HUDEP-2 (cell line): ENCODE measurements around the gene CLEC20A.

Experiments used
- DNase-seq, 76 experiments: peaks; one replicate each; lab custom pipeline; 2025; ENCODE audit not compliant: unreplicated experiment in 76 of 76; lab: John Stamatoyannopoulos, UW

The CLEC20A gene

DNA sequence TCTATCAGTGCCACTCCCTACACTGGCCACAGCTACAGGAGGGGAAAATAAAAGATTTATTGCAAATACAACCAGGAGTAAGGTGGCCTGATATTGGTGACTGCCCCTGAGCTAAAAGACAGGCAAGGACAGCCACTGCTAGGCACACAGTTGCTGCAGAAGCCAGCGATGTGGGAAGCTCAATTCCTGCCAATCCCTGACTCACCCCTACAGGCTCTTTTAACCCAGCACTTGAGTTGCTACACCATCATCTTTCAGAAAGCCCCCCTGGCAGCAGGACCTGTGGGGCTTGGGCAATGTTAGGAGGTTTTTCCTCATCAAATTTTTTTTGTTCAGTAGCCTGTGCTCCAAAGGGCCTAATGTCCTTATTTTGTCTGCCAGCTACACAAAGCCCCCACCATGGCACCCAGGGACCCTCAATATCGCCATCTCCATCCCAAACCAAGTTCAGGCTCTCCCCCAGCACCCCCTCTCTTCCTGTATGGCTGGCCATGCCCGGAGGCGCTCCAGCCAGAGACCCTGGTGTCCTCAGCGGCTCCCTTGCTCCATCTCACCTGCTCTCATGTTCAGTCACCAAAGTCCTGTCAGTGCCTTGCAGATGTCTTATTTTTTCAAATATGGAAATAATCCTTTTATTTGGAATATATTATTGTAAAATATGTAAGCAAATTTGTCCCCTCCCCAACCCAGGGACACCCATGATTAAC is 13.4 kb downstream of the CLEC20A start:
- DNase-seq, result no peak

GRCh38 chr1:178477841-178478240 is 18.9 kb downstream of the CLEC20A start:
- no peak for DNase-seq

- no peak for DNase-seq
These were observed 19.4 kb downstream of the CLEC20A start for GRCh38 chr1:178477373-178477772.

- DNase-seq, result no peak
These were observed 24.2 kb downstream of the CLEC20A start for GRCh38 chr1:178472531-178472930.

- DNase-seq, result no peak
These were observed 26.3 kb downstream of the CLEC20A start for GRCh38 chr1:178470411-178470960.

- DNase-seq, result no peak
These were observed 28.9 kb downstream of the CLEC20A start for GRCh38 chr1:178467837-178468236.

DNA sequence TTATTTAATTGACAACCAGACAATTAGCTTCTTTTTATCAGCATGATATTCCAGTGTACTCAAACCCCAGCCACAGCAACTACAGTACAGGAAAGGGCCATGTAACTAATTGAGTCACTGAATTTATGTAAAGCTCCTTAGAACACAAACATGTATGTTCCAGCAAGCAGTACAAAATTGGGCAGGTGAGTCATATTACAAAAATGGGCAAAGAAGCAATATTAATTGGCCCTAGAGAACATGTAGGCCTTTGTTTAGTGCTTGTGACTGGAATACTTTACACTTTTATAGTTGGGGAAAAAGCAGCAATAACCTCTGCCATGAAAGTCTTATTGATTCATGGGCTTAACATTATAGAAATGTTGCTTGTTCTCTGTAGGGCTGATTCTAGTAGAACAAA is 31.8 kb downstream of the CLEC20A start:
- DNase-seq, result no peak

- DNase-seq, result no peak
These were observed 32.2 kb downstream of the CLEC20A start for GRCh38 chr1:178464566-178464965.

DNA sequence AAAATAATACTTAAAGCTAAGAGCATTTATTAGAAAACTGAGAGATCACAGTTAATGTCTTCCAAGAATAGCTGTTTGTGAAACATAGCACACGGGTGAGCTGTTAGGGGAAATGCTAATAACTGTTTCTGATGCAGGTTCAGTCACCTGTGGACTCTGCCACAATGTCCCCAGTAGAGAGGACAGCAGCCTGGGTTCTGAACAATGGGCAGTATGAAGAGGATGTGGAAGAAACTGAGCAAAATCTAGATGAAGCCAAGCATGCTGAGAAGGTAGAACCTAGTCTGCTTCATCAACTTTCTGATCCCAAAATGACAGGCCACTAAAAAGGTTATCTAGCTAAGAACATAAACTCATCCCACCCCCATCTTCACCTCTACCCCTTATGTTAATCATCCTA is 32.6 kb downstream of the CLEC20A start:
- no peak for DNase-seq

- no peak for DNase-seq
These were observed 35.1 kb downstream of the CLEC20A start for GRCh38 chr1:178461701-178462100.

GRCh38 chr1:178461104-178461503 is 35.7 kb downstream of the CLEC20A start:
- no peak for DNase-seq

DNA sequence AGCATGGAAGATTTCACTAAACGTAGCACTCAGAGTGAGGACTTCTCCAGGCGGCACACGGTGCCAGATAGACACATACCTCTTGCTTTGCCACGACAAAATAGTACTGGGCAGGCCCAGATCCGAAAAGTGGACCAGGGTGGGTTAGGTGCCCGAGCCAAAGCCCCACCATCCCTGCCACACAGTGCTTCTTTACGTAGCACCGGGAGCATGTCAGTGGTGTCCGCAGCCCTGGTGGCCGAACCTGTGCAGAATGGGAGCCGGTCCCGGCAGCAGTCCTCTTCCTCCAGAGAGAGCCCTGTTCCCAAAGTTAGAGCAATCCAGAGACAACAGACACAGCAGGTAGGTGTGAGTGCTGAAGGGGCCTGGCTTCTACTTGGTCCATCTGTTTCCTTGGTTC is 38.6 kb downstream of the CLEC20A start:
- DNase-seq, result no peak

GRCh38 chr1:178457651-178458050 is 39.1 kb downstream of the CLEC20A start:
- no peak for DNase-seq

GRCh38 chr1:178456472-178456871 is 40.3 kb downstream of the CLEC20A start:
- DNase-seq, result no peak

DNA sequence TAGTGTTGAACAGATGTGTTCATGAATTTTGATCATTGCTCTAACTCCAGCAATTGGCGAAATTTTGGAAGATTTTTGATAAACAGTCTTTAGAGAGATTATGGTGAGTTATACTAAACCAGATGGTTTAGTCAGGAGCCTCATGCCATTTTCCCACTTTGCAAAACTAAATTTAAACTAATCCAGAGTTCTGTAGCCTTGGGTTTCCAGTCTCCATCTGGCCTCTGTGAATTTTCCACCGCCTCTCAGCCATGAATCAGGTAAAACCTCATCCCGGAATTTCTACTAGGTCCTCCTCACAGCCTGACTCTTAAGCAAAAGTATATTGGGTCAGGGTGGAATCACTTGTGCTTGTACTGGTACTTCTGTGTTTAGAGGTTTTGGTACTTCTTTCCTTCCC is 44.8 kb downstream of the CLEC20A start:
- DNase-seq, result no peak

DNA sequence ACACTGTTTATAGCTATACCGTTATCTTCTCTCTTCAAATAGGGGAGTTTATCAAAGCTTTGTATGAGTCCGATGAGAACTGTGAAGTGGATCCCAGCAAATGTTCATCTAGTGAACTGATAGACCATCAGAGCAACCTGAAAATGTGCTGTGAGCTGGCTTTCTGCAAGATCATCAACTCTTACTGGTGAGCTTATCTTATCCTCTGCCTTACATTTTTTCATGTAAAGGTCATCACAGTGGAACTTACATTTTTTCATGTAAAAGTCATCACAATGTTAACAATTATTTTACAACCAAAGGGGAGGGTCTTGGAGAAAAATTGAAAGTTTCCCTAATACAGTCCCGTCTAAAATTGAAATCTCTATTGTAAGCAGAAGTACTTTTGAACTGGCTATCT is 45.2 kb downstream of the CLEC20A start:
- DNase-seq, result no peak

DNA sequence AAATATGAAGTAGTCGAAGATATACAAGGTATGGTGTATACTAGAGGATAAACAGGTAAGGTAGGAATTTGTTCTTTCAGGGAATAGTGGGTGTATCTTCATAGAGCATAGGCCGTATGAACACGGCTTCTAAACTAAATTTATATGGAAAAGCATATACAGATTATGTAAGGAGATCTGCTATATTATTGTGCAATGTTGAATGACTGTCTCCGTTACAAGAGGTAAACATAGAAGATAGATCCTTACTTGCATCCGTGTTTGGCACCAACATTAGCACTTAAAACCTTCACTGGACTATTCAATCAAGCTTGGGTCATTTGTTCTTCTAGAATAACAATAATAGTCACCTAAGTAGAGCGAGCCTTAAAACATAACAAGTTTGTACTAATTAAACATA is 45.9 kb downstream of the CLEC20A start:
- no peak for DNase-seq

GRCh38 chr1:178442925-178443324 is 53.8 kb downstream of the CLEC20A start:
- DNase-seq, result no peak

GRCh38 chr1:178438432-178438831 is 58.3 kb downstream of the CLEC20A start:
- no peak for DNase-seq

DNA sequence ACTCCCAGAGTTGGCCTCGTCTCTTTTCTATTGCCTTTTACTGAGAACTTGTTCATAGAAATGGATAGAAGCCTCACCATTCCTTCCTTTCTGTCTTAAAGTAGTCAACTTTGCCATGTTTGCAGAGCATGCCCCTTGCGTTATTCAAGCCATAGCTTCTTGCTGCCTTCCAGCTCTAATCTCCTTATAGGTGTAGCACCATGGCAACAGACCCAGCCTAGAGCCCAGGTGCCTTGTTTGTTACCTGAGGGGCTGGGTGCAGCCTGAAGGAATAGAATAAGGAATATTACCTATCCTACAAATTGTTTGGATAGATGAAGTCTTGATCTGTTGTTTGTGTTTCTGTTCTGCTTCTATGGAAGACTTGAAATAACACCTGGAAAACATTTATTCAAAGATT is 59.9 kb downstream of the CLEC20A start:
- DNase-seq, result no peak

- DNase-seq, result no peak
These were observed 61.8 kb downstream of the CLEC20A start for GRCh38 chr1:178434899-178435435.

GRCh38 chr1:178434360-178434759 is 62.4 kb downstream of the CLEC20A start:
- DNase-seq, result no peak
